ENCODE results near the gene IGLL5. TPM values are rescaled to one million over a fixed set of nuclear protein-coding genes. Genes with fewer than 3 reads are reported as not detected.

IGLL5 gene
- polyA plus RNA-seq, 1 of the 3 experiments (the other 2 are of a cell fraction) = not detected

GRCh38 chr22:22940961-22941605 is 53.5 kb downstream of the IGLL5 start:
- DNase-seq = no peak
- H3K27me3 ChIP-seq (ENCODE audit: insufficient read depth) = no peaks in the 10 kb centered on the region; the same call in 1 of the 2 replicates
- H3K4me3 ChIP-seq (ENCODE audit: low read depth in 2 of 2, low read length in 1 of 2) = no peak overlapping the region
- peaks cover 0 to 9% of the 10 kb centered on the region in 2 experiments; a peak in 1 of 4 replicates for H3K4me1 ChIP-seq (ENCODE audit: control insufficient read depth in 1 of 2, insufficient read depth in 2 of 2, low read depth in 1 of 2, low read length in 1 of 2)
- no peak overlapping the region for H3K27ac ChIP-seq (ENCODE audit: low read depth in 2 of 2, low read length in 1 of 2)
- 30% methylated on average over 5 of the region's 6 CpGs for WGBS (ENCODE audit: low lambda C conversion rate)
- no peaks in the 10 kb centered on the region for H3K36me3 ChIP-seq (replicated peaks in 1 of 2; ENCODE audit: control insufficient read depth in 1 of 2, insufficient read depth in 2 of 2, low read length in 1 of 2)
- no peaks in the 10 kb centered on the region for H3K9me2 ChIP-seq
- TF ChIP-seq GATA2 (CRISPR knock-in tag; IDR thresholded peaks at IDR 0.05) (no peak), FOSL2 (IDR thresholded peaks at IDR 0.05; ENCODE audit: borderline replicate concordance, low read depth) (no peak), SMC3 (IDR thresholded peaks at IDR 0.05; ENCODE audit: low read depth, low read length) (no peak), MEF2A (IDR thresholded peaks at IDR 0.05; ENCODE audit: borderline replicate concordance, low read depth) (no peak), CHD2 (IDR thresholded peaks at IDR 0.05; ENCODE audit: low read length, partially characterized antibody) (no peak), USF2 (IDR thresholded peaks at IDR 0.05; ENCODE audit: borderline replicate concordance, low read depth, low read length) (no peak), ELF1 (IDR thresholded peaks at IDR 0.05) (no peak), EP300 (IDR thresholded peaks at IDR 0.05; ENCODE audit: borderline replicate concordance in 1 of 2, low read depth in 1 of 2, low read length in 1 of 2) (no peak), JUND (IDR thresholded peaks at IDR 0.05) (no peak), NRF1 (IDR thresholded peaks at IDR 0.05; ENCODE audit: low read depth, low read length) (no peak), POLR2AphosphoS5 (IDR thresholded peaks at IDR 0.05; ENCODE audit: low read depth, low read length) (no peak), ZBTB33 (IDR thresholded peaks at IDR 0.05; ENCODE audit: borderline replicate concordance, low read depth) (no peak), TAF1 (IDR thresholded peaks at IDR 0.05; ENCODE audit: borderline replicate concordance, low read depth, low read length) (no peak), USF1 (IDR thresholded peaks at IDR 0.05; ENCODE audit: borderline replicate concordance, low read depth) (no peak), MAX (IDR thresholded peaks at IDR 0.05; ENCODE audit: low read depth) (no peak)
- CTCF ChIA-PET = interaction anchor here (1.3 to 9.7 kb wide), 6 partner anchors 10 to 196 kb away, joined by 4 to 127 read pairs (median 22); no protein-coding TSS in a partner anchor
- H4K20me1 ChIP-seq (ENCODE audit: insufficient read depth) = no peaks in the 10 kb centered on the region
- no peaks in the 10 kb centered on the region for H3K9me3 ChIP-seq
- no peak overlapping the region for H3K4me2 ChIP-seq
- H3K79me2 ChIP-seq (ENCODE audit: insufficient read depth) = no peaks in the 10 kb centered on the region
- POLR2A ChIA-PET = no interaction called here
- H2AFZ ChIP-seq (ENCODE audit: low read depth) = no peak overlapping the region
- H3K9ac ChIP-seq = no peak overlapping the region
- no peaks in the 10 kb centered on the region for H3F3A ChIP-seq (replicated peaks; ENCODE audit: insufficient read depth)

All from SK-N-SH (cell line).